ENCODE data around the gene GNAT1.
A peak's percentile ranks its signal among the peaks of the same experiment; 100 is the strongest.

Gene GNAT1

DNA sequence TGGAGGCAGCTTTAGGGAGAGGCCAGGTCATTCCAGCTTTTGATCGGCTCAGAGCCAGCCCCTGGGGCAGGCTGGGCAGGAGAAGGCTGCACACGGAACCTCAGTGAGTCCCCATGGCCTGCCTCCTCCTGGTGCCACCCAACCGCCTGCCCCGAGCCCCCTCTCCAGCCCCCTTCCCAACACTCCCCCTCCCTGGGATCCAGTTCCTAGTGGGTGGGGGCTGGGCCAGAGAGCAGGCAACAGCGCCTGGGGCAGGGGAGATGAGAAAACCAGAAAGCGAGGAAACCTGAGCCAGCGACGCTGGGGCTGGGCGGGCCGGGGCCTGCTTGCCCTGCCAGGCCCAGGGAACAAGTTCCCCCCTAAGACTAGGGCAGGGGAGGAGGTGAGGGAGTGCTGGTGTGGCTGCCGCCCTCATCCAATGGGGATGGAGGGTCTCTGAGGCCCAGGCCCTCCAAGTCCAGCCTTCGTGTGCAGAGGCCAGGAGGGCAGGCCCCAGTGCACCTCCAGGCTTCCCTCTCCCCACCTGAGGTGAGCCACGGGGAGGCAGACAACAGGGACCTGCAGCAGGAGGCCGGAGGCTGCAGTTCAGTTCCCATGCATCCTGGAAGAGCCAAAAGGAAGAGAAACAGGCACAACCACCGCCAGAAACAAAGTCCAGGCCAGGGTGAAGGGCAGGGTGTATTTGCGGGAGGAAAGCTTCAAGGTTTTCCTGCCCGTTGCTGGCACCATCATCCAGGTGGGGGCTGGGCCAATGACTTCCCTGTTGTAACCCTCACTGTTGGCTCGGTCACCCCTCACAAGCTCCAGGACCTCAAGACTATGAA is 40.3 kb upstream of the GNAT1 start:
- no peak overlapping the region for H3K4me3 ChIP-seq (replicated peaks; ENCODE audit: low read depth, low read length)
- TF ChIP-seq, protein P1, sequence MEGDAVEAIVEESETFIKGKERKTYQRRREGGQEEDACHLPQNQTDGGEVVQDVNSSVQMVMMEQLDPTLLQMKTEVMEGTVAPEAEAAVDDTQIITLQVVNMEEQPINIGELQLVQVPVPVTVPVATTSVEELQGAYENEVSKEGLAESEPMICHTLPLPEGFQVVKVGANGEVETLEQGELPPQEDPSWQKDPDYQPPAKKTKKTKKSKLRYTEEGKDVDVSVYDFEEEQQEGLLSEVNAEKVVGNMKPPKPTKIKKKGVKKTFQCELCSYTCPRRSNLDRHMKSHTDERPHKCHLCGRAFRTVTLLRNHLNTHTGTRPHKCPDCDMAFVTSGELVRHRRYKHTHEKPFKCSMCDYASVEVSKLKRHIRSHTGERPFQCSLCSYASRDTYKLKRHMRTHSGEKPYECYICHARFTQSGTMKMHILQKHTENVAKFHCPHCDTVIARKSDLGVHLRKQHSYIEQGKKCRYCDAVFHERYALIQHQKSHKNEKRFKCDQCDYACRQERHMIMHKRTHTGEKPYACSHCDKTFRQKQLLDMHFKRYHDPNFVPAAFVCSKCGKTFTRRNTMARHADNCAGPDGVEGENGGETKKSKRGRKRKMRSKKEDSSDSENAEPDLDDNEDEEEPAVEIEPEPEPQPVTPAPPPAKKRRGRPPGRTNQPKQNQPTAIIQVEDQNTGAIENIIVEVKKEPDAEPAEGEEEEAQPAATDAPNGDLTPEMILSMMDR (IDR thresholded peaks at IDR 0.05; ENCODE audit: low read depth, low read length, missing control alignments), result no peak

DNA sequence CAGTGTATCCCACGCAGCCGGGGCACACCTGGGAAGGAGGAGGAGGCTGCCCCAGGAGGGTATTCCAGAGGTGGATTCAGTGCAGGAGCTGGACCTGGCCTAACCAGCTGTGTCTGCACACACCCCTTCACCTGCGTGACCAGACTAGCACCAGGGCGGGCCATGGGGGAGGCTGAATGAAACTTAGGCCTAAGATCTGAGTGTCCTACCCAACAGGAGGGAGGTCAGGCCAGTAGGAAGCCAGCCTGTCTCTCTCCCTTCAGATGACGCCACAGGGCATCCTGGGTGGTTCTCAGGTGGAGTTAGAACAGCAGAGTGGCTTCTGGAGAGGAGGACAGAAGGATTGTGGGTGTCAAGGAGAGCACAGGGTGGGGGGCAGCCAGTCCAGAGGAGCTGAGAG is 39.7 kb upstream of the GNAT1 start:
- no peak for DNase-seq (ENCODE audit: extremely low read depth, low read depth)
- no peak overlapping the region for H3K4me3 ChIP-seq (replicated peaks; ENCODE audit: low read depth, low read length)
- TF ChIP-seq, protein P1 (IDR thresholded peaks at IDR 0.05; ENCODE audit: low read depth, low read length, missing control alignments), result no peak

More for the DNA sequence above, 40.3 kb upstream of the GNAT1 start:
- no peak for DNase-seq (ENCODE audit: extremely low read depth, low read depth)

DNA sequence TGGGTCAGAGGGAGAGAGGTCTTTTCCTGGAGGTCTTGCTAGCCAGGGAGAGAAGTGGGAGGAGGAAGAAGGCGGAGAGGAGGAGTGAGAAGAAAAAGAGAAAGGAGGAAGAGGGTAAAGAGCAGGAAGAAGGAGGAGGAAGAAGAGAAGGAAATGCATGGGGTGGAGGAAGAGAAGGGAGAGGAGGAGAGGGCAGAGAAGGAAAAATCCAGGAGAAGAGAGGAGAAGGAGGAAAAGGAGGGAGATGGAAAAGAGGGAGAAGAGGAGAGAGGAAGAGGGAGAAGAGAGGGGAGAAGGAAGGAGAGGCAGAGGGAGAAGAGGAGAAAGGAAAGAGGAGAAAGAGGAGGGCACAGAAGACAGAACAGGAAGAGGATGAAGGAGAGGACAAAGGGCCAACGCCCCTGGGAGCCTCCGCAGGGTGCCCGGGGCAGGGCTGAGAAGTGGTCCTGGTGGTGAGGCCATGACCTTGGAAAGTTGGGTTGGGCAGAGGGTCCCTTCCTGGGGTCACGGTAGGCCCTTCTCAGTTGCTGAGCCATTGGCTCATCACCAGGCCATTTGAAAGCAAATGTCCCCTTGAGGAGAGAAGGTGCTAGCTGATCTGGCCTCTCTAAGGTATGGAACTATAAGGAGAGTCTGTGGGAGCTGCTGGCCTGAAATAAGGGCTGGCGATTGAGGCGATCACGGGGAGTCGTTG is 37.5 kb upstream of the GNAT1 start:
- TF ChIP-seq, protein P1 (IDR thresholded peaks at IDR 0.05; ENCODE audit: low read depth, low read length, missing control alignments), result no peak
- DNase-seq (ENCODE audit: extremely low read depth, low read depth), result no peak
- peak overlapping the region; percentile 30; the same call in 1 of the 2 replicates for H3K4me3 ChIP-seq (replicated peaks; ENCODE audit: low read depth, low read length)

DNA sequence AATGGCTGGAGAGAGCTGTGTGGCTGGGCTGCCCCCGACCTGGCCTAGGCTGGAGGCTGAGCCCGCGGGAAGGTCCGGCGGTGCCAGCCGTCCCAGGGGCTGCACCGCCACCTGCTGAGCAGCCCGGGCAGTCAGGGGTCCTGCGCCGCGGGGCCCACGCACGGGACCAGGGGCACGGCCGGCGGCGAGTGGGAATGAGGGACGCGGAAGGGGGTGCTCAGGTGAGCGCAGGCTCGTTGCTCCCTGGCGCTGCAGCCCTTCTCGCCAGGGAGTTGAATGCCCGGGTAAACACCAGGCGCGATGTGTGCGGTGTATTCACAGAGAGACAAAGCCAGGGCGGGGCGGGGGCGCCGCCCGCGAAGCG is 37.0 kb upstream of the GNAT1 start:
- peak overlapping the region; percentile 30 for H3K4me3 ChIP-seq (replicated peaks; ENCODE audit: low read depth, low read length)

DNA sequence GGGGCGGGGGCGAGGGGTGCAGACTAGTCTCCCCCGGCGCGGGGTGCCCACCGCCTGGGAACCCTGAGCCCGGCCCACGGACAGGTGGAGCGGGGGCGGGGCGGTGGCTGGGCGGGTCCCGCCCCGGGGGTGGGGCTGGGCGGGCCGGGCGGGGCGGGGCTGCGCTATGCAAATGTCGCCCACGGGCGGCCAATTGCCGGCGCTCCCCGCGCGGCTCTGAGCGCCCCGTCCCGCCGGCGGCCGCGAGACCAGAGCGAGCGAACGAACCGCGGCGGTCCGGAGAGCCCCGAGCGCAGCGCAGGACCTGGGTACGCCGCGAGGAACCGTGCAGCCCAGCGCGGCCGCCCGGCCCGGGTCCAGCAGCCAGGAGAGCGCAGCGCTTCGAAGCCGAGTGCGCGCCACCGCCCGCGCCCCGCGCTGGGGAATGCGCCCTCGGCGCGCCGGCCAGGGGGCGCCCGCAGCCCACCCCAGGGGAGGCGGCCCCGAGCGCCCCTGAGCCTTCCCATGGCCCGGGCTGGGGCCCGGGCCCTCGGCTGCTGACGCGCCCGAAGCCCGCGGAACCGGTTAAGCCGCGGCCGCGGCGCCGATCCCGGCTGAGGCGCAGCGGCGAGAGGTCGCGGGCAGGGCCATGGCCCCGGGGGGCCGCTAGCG is 36.4 kb upstream of the GNAT1 start, which contains the start of gene SEMA3F:
Gene SEMA3F (plus strand): TSS at position 485 of the 651 bp plus-strand sequence. CDS start 4,299 bp downstream, outside the sequence.
- TF ChIP-seq, protein P1 (IDR thresholded peaks at IDR 0.05; ENCODE audit: low read depth, low read length, missing control alignments), result no peak
- DNase-seq (ENCODE audit: extremely low read depth, low read depth), result no peak
- H3K4me3 ChIP-seq (replicated peaks; ENCODE audit: low read depth, low read length), result peak within 1 kb of the TSS; percentile 73

More for the DNA sequence above, 37.0 kb upstream of the GNAT1 start:
- TF ChIP-seq, protein P1 (IDR thresholded peaks at IDR 0.05; ENCODE audit: low read depth, low read length, missing control alignments), result peak; percentile 46
- no peak for DNase-seq (ENCODE audit: extremely low read depth, low read depth)

DNA sequence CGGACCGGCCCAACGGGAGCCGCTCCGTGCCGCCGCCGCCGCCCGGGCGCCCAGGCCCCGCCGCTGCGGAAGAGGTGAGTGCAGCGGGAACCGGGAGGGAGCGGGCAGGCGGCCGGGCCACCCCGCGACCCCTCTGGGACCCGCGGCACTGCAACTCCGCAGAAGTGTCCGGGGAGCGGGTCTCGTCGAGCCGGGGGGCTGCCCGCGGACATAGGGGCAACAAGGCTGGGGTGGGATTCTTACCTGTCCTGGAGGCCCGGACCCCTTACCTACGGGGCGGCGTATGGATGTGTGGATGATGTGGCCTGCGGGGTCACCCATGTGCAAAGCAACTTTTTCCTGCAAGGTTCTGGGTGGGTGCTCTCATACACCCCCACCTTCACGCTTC is 35.9 kb upstream of the GNAT1 start:
- H3K4me3 ChIP-seq (replicated peaks; ENCODE audit: low read depth, low read length), result peak overlapping the region; percentile 73
- no peak for DNase-seq (ENCODE audit: extremely low read depth, low read depth)
- TF ChIP-seq, protein P1 (IDR thresholded peaks at IDR 0.05; ENCODE audit: low read depth, low read length, missing control alignments), result no peak
